Coronary artery (tissue), 2 donors: ENCODE data around the gene FRS3.

Source experiments
- DNase-seq: peaks from one replicate; pipeline ENCODE4 v3.0.0-alpha.2; 2017; ENCODE audit warnings: low spot score
- H3K27ac ChIP-seq, 2 donors: fragments of 200-600 bp; sonication (generic); one replicate each; pipeline ENCODE4 v1.5.1; 2016 to 2019
- H3K4me3 ChIP-seq: fragments of 200-600 bp; sonication (generic); 2 replicates; pipeline ENCODE4 v1.5.1; 2016; ENCODE audit warnings: mild to moderate bottlenecking, moderate library complexity
- TF ChIP-seq, protein P1 (sequence below): fragments of 200-600 bp; sonication (generic); IDR thresholded peaks from one replicate; pipeline ENCODE4 v1.5.1; 2019; ENCODE audit warnings: antibody characterized with exemption

The FRS3 gene

DNA sequence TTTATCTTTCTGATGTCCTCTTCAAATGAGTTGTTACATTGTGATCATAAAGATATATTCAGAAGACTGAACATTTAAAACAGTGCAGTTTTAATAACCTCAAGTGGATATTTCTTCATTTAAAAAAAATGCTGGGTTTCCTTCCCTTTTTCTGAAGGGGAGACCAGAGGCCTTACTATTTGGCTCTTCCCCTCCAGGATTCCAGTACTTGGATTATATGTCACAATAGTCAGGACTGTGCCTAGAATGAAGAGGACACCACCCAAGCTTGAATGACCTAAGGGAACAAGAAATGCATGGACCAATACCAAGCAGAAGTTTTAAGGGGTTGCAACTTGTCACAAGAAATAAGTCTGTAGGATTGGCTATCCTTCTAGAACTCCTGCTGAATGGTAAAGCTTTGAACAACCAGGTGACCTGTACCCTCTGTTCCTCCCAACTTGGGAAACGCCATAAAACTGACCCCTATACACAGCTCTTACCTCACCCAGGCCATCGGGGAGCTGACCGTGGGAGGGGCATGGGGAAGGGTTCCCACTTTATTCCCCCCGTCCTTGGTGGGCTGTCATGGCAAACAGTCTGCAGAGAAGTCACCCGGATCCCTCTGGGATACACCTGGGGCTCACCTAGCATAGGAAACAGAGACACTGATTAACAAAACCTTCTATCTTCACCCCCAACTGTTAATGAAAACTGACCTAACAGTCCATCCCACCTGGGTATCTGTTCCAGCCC is 2.0 kb downstream of the FRS3 start:
- TF ChIP-seq, protein P1, sequence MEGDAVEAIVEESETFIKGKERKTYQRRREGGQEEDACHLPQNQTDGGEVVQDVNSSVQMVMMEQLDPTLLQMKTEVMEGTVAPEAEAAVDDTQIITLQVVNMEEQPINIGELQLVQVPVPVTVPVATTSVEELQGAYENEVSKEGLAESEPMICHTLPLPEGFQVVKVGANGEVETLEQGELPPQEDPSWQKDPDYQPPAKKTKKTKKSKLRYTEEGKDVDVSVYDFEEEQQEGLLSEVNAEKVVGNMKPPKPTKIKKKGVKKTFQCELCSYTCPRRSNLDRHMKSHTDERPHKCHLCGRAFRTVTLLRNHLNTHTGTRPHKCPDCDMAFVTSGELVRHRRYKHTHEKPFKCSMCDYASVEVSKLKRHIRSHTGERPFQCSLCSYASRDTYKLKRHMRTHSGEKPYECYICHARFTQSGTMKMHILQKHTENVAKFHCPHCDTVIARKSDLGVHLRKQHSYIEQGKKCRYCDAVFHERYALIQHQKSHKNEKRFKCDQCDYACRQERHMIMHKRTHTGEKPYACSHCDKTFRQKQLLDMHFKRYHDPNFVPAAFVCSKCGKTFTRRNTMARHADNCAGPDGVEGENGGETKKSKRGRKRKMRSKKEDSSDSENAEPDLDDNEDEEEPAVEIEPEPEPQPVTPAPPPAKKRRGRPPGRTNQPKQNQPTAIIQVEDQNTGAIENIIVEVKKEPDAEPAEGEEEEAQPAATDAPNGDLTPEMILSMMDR, result no peak
- peak overlapping the region in 1 of 2 donors; percentile 34 for H3K27ac ChIP-seq
- no peak overlapping the region for H3K4me3 ChIP-seq
- no peak for DNase-seq

DNA sequence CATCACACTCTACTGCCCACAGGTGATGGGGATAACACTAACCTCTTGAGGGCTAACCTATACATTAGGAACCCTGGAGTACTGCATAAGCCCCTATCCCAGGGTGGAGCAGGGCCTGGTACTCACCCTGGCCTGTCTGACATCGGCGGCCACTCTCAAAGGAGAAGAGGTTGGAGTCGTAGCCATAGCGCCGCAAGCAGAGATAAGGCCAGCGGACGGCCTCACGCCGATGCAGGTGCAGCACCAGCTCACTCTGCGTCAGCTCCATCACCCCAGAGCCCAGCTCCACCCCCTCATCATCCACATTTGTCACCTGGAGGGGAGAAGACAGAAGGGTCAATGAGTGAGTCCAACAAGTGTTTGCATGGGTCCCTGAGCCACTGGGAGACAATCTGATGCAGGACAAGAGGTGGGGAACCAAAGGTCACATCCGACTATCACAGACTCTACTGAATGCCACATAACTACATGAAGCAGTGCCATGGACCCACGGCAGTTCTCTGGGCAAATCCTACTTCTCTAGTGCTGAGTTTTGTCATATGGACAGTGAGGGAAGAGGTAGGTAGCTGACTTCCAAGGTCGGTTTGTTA is 4.3 kb downstream of the FRS3 start:
- no peak for DNase-seq
- Histone ChIP-seq H3K27ac (no peak overlapping the region), H3K4me3 (no peak overlapping the region)
- TF ChIP-seq, protein P1, result no peak

DNA sequence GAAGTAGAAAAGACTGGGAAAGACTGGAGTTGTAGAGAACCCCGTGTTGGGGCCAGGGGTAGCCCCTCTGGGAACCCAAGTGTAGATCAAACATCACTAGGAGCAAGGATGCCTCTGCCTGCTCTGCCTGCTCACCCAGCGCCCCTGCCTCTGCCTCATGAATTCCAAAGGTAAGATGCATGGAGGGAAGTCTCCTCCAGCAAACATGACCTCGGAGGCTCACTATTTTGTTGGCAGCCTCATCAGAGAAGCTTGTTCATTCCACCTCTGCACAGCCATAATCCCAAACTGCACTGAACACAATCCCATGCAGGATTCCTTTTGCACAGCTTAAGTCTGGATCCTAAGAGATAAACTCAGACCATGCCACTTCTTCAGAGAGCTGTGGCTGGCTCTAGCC is 4.9 kb downstream of the FRS3 start:
- Histone ChIP-seq H3K27ac (no peak overlapping the region), H3K4me3 (no peak overlapping the region)
- TF ChIP-seq, protein P1, result no peak
- DNase-seq, result no peak

DNA sequence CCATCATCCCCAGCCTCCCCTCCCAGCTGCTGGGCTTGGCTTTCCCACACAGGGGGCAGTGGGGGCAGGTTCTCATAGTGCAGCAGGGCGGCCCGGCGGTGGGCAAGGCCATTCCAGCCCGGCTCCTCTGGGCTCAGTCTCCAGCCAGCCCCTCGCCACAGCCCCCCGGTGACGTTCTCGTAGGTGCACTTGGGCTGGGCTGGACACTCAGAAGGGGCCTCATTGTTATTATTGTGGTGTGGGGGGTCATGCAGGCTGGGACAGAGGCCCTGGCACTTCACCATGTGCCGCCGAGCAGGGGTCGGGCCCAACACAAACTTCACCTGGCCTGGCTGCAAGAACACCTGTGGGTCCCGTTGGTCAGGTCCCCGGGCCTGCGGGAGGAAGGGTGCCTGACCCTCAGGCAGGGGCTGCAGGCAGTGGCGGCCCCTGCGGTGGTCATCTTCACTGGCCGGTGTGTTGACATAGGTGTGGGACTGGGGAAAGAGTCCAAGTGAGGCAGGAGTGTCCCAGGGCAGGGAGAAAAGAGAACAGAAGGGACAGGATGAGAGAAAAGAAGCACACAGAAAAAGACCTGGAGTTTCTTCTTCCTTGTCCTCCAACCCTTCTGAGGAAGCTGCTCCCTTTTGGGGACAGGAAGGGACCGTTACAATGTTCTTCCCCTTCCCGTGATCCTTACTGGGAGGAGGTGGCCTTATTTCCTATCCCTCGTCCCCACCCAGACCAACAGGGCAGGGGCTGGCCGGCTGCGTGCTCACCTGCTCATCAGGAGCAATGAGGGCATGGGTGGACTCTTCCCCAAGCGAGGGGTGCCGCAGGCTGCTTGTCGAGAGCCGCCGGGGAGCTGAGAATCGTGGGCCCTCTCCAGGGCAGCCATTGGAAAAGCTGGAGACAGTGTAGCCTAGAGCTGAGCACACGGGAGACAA is 8.4 kb downstream of the FRS3 start:
- no peak for DNase-seq
- TF ChIP-seq, protein P1, result no peak
- Histone ChIP-seq H3K27ac (no peak overlapping the region), H3K4me3 (no peak overlapping the region)

DNA sequence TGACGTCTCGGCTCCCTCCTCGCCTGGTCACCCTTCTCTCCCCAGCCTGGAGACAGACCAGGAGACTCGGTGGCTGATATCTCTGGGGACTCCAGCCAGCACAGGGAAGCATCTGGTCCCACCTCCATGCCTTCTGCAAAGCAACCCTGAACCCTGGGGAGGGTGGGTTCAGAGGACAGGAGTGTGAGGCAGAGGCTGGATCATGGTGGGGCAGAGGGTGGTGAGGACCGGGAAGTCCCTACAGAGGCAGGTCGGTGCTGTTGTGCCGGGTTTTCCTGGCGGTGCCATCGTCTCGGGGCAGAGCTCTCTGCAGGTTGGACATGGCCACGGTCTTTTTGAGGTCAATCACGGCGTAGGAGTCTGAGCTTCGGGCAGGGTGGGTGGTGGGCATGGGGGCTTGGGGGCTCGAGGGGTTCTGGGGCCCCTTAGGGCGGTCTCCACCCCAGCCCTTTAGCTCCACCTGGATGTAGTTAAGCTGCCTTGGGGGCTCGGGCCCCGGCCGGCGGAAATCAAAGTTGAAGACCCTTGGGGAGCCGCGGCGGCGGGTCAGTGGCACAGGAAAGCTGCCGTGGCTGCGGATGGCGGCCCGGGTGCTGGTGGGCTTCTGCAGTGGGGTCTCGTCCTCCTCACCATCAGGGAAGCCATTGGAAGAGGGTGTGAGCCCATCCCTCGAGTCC is 9.2 kb downstream of the FRS3 start:
- DNase-seq, result no peak
- Histone ChIP-seq H3K4me3 (no peak overlapping the region), H3K27ac (no peak overlapping the region)
- TF ChIP-seq, protein P1, result no peak

DNA sequence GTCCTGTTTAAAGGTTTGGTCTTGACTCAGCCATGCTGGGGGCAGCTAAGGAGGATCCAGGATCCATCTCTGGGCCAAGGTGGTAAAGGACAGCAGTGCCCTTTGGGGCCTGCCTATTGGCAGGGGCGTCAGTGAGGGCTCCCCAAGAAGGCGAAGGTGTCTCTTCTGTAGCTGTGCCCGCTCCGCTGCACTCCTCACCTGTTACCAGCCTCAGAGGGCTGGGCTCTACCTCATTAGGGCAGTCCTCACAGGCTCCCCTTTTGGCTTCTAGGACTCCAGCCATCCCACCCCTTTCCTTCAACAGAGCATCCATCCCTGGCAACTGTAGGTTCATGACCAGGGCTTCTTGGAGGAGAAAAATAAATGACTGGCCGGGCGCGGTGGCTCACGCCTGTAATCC is 10.3 kb downstream of the FRS3 start:
- no peak for DNase-seq
- H3K4me3 ChIP-seq, result no peak overlapping the region
- TF ChIP-seq, protein P1, result no peak
- no peak overlapping the region for H3K27ac ChIP-seq
